Duodenal mucosa (tissue), 2 donors: ENCODE measurements around the gene THAP4.

Experiments
- H3K27ac ChIP-seq: one replicate; pipeline ENCODE4 v1.7.0; 2013; ENCODE audit warnings: low read depth, low read length
- H3K27me3 ChIP-seq, 2 donors: one replicate each; pipeline ENCODE4 v1.7.0; 2013; ENCODE audit warnings: low read length in 2 of 2, control low read depth in 1 of 2; ENCODE audit not compliant: insufficient read depth in 2 of 2, control insufficient read depth in 1 of 2
- H3K36me3 ChIP-seq, 2 donors: one replicate each; pipeline ENCODE4 v1.7.0; 2013; ENCODE audit warnings: low read length in 2 of 2, control low read depth in 1 of 2; ENCODE audit not compliant: insufficient read depth in 2 of 2, control insufficient read depth in 1 of 2
- H3K4me1 ChIP-seq, 2 donors: one replicate each; pipeline ENCODE4 v1.7.0; 2013; ENCODE audit warnings: low read length in 2 of 2, control low read depth in 1 of 2; ENCODE audit not compliant: insufficient read depth in 2 of 2, control insufficient read depth in 1 of 2
- H3K4me3 ChIP-seq, 2 donors: one replicate each; pipeline ENCODE4 v1.7.0; 2013; ENCODE audit warnings: low read length in 2 of 2, low read depth in 1 of 2
- H3K9ac ChIP-seq, 2 donors: one replicate each; pipeline ENCODE4 v1.7.0; 2013; ENCODE audit warnings: low read length in 2 of 2, low read depth in 1 of 2
- H3K9me3 ChIP-seq, 2 donors: one replicate each; pipeline ENCODE4 v1.7.0; 2013; ENCODE audit warnings: low read length in 2 of 2, control low read depth in 1 of 2; ENCODE audit not compliant: control insufficient read depth in 1 of 2

Gene THAP4

GRCh38 chr2:241550616-241551580, 86.1 kb downstream of the THAP4 start:
- no peak overlapping the region for H3K9ac ChIP-seq
- no peak overlapping the region for H3K27ac ChIP-seq
- H3K4me3 ChIP-seq, result no peak overlapping the region
- H3K4me1 ChIP-seq, result peaks cover 0 to 7% of the 10 kb centered on the region in 2 donors
- no peaks in the 10 kb centered on the region for H3K36me3 ChIP-seq
- no peaks in the 10 kb centered on the region for H3K9me3 ChIP-seq
- peaks cover 14 to 20% of the 10 kb centered on the region in 2 donors for H3K27me3 ChIP-seq

- Histone ChIP-seq H3K27me3 (peaks cover 21% of the 10 kb centered on the region in 2 donors), H3K9me3 (no peaks in the 10 kb centered on the region), H3K27ac (no peak overlapping the region), H3K36me3 (no peaks in the 10 kb centered on the region), H3K4me3 (no peak overlapping the region), H3K9ac (no peak overlapping the region), H3K4me1 (peaks cover 5 to 7% of the 10 kb centered on the region in 2 donors)
Observed at GRCh38 chr2:241548451-241548835, 88.5 kb downstream of the THAP4 start.

- H3K9me3 ChIP-seq, result no peaks in the 10 kb centered on the region
- H3K27me3 ChIP-seq, result peaks cover 21% of the 10 kb centered on the region in 2 donors
- H3K36me3 ChIP-seq, result no peaks in the 10 kb centered on the region
- no peak overlapping the region for H3K9ac ChIP-seq
- no peak overlapping the region for H3K27ac ChIP-seq
- peaks cover 5 to 7% of the 10 kb centered on the region in 2 donors for H3K4me1 ChIP-seq
- no peak overlapping the region for H3K4me3 ChIP-seq
Observed at GRCh38 chr2:241547781-241548450, 89.0 kb downstream of the THAP4 start.

GRCh38 chr2:241546771-241547498, 90.0 kb downstream of the THAP4 start:
- Histone ChIP-seq H3K9ac (no peak overlapping the region), H3K27ac (no peak overlapping the region)

GRCh38 chr2:241545523-241546473, 91.2 kb downstream of the THAP4 start:
- H3K4me1 ChIP-seq, result peaks cover 5 to 6% of the 10 kb centered on the region in 2 donors
- H3K9me3 ChIP-seq, result no peaks in the 10 kb centered on the region
- no peak overlapping the region for H3K27ac ChIP-seq
- H3K36me3 ChIP-seq, result no peaks in the 10 kb centered on the region
- no peak overlapping the region for H3K9ac ChIP-seq
- H3K27me3 ChIP-seq, result peaks cover 21 to 25% of the 10 kb centered on the region in 2 donors
- H3K4me3 ChIP-seq, result no peak overlapping the region

More at GRCh38 chr2:241546771-241547498, 90.0 kb downstream of the THAP4 start:
- Histone ChIP-seq H3K4me1 (peaks cover 5 to 7% of the 10 kb centered on the region in 2 donors), H3K9me3 (no peaks in the 10 kb centered on the region), H3K36me3 (no peaks in the 10 kb centered on the region), H3K4me3 (no peak overlapping the region), H3K27me3 (peaks cover 21% of the 10 kb centered on the region in 2 donors)

- Histone ChIP-seq H3K9ac (no peak overlapping the region), H3K36me3 (no peaks in the 10 kb centered on the region), H3K4me1 (peaks cover 0 to 5% of the 10 kb centered on the region in 2 donors), H3K4me3 (no peak overlapping the region), H3K9me3 (no peaks in the 10 kb centered on the region), H3K27ac (no peak overlapping the region), H3K27me3 (peaks cover 22 to 28% of the 10 kb centered on the region in 2 donors)
Observed at GRCh38 chr2:241545106-241545505, 91.9 kb downstream of the THAP4 start.

GRCh38 chr2:241542278-241542605, 94.7 kb downstream of the THAP4 start:
- H3K9ac ChIP-seq, result no peak overlapping the region
- no peak overlapping the region for H3K27ac ChIP-seq
- H3K36me3 ChIP-seq, result no peaks in the 10 kb centered on the region
- H3K4me1 ChIP-seq, result peaks cover 0 to 5% of the 10 kb centered on the region in 2 donors
- no peak overlapping the region for H3K4me3 ChIP-seq
- H3K9me3 ChIP-seq, result no peaks in the 10 kb centered on the region
- peaks cover 16 to 25% of the 10 kb centered on the region in 2 donors for H3K27me3 ChIP-seq

GRCh38 chr2:241541564-241542277, 95.2 kb downstream of the THAP4 start:
- H3K9me3 ChIP-seq, result no peaks in the 10 kb centered on the region
- H3K36me3 ChIP-seq, result no peaks in the 10 kb centered on the region
- no peak overlapping the region for H3K27ac ChIP-seq
- peaks cover 0 to 5% of the 10 kb centered on the region in 2 donors for H3K4me1 ChIP-seq
- no peak overlapping the region for H3K9ac ChIP-seq
- peaks cover 11 to 22% of the 10 kb centered on the region in 2 donors for H3K27me3 ChIP-seq
- no peak overlapping the region for H3K4me3 ChIP-seq
